GM19468 (cell line): ENCODE measurements around the gene TAS2R40.
"Not testable (repeated sequence)": the region's sequence is repeated elsewhere in the genome, so short reads cannot be mapped to it uniquely, and the experiment has no call there.

ENCODE experiments used
- ATAC-seq: cut with Tn5 transposase; IDR thresholded peaks from one replicate; pipeline ENCODE4 v1.9.1; 2021; ENCODE audit warnings: mild to moderate bottlenecking, moderate library complexity, moderate number of reproducible peaks; ENCODE audit not compliant: unreplicated experiment; ENCODE audit errors: extremely low read depth

The TAS2R40 gene

GRCh38 chr7:143221737-143222136 is at the start of gene TAS2R40:
Gene TAS2R40, plus strand, starts transcription at chr7:143222037. Its CDS starts 42 bp downstream, at chr7:143222079.
- ATAC-seq: no peak

GRCh38 chr7:143172354-143172753 is 49.5 kb upstream of the TAS2R40 start:
- no peak for ATAC-seq

GRCh38 chr7:143176128-143176527 is 45.7 kb upstream of the TAS2R40 start:
- no peak for ATAC-seq

- no peak for ATAC-seq
Measured at GRCh38 chr7:143177374-143178119, 44.3 kb upstream of the TAS2R40 start.

GRCh38 chr7:143180771-143181170 is 41.1 kb upstream of the TAS2R40 start:
- ATAC-seq: not testable (repeated sequence)

GRCh38 chr7:143181349-143181748 is 40.5 kb upstream of the TAS2R40 start:
- no peak for ATAC-seq

- no peak for ATAC-seq
Measured at GRCh38 chr7:143183024-143183423, 38.8 kb upstream of the TAS2R40 start, which contains the start of gene TAS2R39. Gene TAS2R39, plus strand, starts transcription at chr7:143183419. Its CDS starts 0 bp downstream, at chr7:143183419.

- ATAC-seq: no peak
Measured at GRCh38 chr7:143185551-143185950, 36.3 kb upstream of the TAS2R40 start.

- no peak for ATAC-seq
Measured at GRCh38 chr7:143188994-143189393, 32.8 kb upstream of the TAS2R40 start.

- no peak for ATAC-seq
Measured at GRCh38 chr7:143193880-143194279, 28.0 kb upstream of the TAS2R40 start.

GRCh38 chr7:143199040-143199439 is 22.8 kb upstream of the TAS2R40 start:
- no peak for ATAC-seq

- no peak for ATAC-seq
Measured at GRCh38 chr7:143202161-143202560, 19.7 kb upstream of the TAS2R40 start.

- no peak for ATAC-seq
Measured at GRCh38 chr7:143203386-143203785, 18.5 kb upstream of the TAS2R40 start.

GRCh38 chr7:143205560-143206293 is 16.1 kb upstream of the TAS2R40 start:
- no peak for ATAC-seq

- no peak for ATAC-seq
Measured at GRCh38 chr7:143210541-143210940, 11.3 kb upstream of the TAS2R40 start.

GRCh38 chr7:143213478-143213877 is 8.4 kb upstream of the TAS2R40 start:
- not testable (repeated sequence) for ATAC-seq

GRCh38 chr7:143214789-143215679 is 6.8 kb upstream of the TAS2R40 start:
- ATAC-seq: peak; percentile 86

GRCh38 chr7:143216151-143216550 is 5.7 kb upstream of the TAS2R40 start:
- no peak for ATAC-seq

- no peak for ATAC-seq
Measured at GRCh38 chr7:143216686-143217085, 5.2 kb upstream of the TAS2R40 start.

GRCh38 chr7:143217806-143218205 is 4.0 kb upstream of the TAS2R40 start:
- no peak for ATAC-seq
